Eye (tissue), 1 donor: ENCODE data around the gene PCDH15.

Experiments used
- DNase-seq: peaks from one replicate; pipeline ENCODE4 v3.0.0-alpha.2; 2015

PCDH15 gene

DNA sequence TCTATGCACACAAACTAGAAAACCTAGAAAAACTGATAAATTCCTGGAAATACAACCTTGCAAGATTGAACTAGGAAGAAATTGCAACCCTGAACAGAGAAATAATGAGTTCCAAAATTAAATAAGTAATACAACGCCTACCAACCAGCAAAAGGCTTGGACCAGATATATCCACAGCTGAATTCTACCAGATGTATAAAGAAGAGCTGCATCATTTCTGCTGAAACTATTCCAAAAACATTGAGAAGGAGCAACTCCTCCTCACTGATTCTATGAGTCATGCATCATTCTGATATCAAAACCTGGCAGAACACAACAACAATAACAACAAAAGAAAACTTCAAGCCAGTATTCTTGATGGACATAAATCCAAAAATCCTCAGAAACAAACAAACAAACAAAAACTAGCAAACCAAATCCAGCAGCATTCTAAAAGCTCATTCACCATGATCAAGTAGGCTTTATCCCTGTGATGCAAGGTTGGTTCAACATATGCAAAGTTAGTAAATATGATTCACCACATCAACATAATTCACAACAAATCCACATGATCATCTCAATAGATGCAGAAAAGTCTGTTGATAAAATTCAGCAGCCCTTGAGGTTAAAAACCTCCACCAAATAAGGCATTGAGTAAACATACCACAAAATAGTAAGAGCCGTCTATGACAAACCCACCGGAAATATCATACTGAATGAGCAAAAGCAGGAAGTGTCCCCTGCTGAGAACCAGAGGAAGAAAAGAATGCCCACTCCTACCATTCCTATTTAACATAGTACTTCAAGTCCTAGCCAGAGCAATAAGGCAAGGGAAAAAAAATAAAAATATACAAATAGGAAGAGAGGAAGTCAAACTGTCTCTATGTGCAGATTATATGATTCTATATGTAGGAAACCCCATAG is 98.2 kb downstream of the PCDH15 start:
- DNase-seq, result no peak

DNA sequence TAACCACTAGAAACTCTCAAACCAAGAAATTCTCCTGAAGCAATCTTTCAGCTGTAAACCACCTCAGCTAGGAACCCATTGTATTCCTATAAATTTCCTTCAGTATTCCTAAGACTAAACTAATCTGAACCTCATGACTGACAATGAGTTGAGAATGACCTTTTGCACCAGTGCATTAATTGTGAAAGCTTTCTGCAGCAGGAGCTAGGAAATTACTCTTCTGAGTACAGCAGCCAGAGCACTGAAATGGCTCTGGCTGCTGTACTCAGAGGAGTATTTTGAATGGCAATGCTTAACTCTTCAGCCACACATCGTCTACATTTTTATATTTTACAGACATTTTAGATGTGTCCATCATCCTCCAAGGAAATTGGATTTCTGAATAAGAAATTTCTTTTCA is 109.7 kb downstream of the PCDH15 start:
- DNase-seq, result peak; percentile 9

DNA sequence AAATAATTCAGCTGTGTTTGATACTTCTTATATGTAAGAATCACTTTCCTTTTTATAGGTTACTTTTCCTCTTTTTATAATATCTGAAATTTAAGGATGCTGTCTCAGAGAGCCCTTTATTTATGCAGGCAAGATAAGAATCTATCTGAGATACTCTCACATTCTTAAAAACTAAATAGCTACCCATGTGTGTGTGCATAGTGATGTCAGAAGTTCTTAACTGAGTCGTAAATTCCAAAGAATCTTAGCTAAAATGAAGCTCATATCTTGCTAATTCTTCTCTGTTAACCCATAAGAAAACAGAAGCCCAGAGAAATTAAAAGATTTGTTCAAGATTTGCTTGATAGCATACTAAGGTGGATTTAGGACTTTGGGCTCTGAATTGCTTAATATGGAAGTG is 118.5 kb downstream of the PCDH15 start:
- no peak for DNase-seq

DNA sequence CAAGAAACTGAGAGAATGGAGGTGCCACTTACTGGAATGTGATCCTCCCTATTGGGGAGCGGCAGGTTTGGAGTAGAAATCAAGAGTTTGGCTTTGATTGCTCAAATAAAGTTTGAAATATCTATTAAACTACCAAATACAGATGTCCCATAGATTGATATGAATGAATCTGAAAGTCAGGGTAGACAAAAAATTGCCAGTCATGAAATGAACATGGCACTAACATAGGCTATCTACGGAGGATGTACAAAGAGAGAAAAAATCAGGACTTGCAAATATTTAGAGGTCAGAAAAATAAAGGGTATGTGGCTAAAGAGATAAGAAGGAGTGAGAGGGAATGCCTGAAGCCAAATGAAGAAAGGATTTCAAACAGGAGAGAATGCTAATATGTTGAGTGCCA is 119.9 kb downstream of the PCDH15 start:
- DNase-seq, result no peak

DNA sequence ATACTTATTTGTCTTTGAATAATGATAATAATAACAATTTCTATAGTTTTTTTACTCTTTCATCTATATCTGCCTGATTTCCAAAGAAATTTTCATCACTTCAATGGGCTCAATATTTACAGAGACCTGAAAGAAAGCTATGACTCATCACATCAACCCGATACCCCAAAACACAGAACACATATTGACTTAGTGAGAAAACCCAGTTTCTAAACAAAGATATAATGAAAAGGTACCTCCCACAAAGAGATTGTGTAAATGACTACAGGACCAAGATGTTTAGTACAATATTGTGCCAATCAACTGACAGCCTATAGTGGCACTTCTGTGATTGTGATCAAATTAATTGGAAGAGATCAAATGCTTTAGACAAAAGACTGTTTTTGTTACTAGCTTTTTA is 133.9 kb downstream of the PCDH15 start:
- no peak for DNase-seq

DNA sequence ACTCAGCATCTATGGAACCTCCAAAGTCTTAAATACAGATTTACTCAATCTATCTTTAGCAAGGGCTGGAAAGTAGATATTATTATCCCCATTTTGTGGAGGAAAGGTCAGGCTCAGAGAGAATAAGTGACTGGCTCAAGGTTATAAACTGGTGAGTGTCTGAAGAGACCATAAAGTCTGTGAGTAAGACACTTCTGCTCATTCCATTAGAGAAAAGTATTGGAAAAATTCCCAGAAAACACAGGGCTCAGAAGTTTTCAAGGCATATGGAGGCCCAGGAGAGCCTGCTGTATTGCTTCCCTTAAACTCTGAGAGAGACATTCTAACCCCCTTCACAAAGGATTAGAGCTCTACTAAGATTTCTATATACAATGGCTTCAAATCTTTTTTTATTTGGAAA is 134.8 kb downstream of the PCDH15 start:
- DNase-seq, result no peak

DNA sequence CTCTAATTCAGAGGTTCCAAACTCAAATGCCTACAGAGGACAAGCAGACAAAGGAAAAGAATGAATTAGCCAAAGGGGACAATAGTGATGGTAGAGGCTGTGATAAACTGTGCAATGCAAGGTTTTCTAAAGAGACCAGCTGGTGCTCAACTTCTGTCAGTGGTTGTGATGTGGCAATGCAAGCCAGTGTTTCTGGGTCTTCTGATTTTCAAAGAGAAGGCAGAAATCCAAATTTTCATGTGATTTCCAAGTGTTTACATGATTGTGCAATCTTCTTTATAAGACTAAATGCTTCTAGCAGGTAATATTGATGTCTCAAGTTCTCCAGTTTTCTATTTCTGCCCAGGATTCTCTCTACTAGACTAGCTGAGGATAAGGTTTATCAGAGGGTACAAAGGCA is 135.9 kb downstream of the PCDH15 start:
- DNase-seq, result no peak

DNA sequence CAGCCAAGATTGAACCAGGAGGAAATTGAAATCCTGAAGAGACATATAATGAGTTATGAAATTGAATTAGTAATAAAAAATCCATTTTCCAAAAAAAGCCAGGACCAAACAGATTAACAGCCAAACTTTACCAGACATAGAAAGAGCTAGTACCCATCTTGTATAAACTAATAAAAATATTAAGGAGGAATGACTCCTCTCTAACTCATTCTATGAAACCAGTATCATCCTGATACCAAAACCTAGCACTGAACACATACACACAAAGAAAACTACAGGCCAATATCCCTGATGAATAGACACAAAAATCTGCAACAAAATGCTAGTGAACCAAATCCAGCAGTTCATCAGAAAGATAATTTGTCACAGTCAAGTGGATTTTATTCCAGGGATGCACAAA is 140.6 kb downstream of the PCDH15 start:
- DNase-seq, result no peak

DNA sequence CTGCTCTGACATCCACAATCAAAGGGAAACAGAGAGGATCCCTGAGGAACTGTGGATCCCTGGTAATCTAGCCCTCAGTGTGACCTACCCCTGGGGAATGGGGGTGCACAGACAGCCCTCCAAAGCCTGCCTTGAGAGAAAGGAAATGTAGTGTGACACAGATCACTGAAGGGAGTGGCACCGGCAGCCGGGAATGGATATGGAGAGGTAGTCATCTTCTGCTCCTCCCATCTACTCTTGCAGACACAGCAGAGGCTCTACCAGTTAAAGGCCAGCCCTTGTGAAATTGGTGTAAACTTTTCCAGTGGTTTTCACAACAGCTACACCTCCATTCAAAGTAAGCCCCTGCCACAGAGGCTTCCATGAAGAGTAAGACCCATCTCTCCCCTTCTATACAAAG is 144.4 kb downstream of the PCDH15 start:
- no peak for DNase-seq

DNA sequence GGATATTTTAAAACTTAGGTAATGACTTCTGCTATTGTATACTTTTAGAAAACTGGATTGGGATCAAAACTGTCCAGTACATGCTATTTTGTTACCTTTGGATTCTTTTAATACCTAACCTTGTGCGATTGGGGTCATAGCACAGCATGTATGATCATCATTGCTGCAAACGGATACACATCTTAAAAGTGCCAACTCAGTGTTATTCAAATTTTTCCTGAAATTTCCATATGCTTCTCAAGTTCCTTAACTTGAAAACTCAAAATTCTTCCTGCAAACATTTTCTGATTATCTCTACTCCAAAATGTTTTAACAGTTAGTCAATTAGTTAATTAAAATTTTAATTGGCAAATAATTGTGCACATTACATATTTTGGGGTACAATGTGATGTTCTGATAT is 147.5 kb downstream of the PCDH15 start:
- no peak for DNase-seq

DNA sequence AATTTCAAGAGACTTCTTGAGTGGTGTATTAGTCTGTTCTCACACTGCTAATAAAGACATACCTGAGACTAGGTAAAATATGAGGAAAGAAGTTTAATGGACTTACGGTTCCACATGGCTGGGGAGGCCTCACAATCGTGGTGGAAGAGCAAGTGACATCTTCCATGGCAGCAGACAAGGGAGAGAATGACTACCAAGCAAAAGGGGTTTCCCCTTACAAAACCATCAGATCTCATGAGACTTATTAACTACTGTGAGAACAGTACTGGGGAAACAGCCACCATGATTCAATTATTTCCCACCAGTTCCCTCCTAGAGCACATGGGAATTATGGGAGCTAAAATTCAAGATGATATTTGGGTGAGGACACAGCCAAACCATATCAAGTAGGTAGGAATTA is 150.5 kb downstream of the PCDH15 start:
- no peak for DNase-seq

DNA sequence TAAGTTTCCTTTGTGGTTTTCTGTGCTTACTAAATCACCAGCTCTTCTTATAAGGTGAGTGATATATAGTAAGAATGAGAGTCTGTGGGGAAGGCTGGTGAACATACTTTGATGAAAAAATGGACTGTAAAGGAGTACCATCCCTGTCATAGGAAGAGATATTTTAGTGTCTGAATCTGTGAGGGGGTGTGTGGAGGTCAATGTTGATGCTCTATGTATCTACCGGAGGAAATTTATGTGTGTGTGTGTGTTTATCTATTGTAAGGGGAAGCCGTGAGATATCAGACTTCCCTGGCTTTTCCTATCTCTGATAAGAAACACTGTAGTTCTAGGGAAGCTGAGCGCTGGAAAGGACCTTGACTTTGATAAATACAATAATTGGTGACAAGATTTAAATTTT is 179.0 kb downstream of the PCDH15 start:
- no peak for DNase-seq

DNA sequence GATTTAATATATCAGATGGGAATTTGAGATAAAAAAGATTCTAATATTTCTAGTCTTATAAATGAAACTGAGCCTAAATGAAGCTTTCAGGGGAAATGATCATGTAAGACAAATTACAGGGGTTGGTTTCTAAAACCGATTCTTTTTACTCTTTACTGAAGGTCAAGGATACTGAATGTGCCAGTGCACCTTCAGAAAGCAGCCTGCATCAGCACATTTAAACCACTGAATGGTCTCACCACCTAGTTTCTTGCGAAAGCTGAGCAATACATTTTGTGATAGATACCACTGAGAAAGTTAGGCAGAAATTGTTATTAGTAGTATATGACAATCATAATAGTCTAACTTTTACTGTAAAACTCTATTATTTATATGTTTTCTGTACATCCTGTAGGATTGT is 180.7 kb downstream of the PCDH15 start:
- no peak for DNase-seq

DNA sequence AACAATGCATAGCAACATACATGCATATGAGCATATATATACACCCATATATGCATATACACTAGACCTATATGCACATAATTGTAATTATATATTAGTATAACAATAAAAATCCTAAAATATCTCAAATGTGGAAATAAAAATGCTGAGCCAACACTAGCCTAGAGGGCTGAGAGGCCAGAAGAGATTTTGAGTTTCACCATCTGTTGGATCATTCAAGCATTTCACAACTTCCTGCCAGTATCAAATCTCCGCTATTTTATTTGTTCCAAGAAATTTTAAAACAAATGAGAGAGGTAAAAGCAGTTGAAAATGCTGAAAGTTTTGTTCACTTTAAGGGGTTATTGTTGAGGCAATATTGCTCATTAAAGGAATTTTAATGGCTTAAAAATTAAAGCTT is 187.0 kb downstream of the PCDH15 start:
- DNase-seq, result no peak

DNA sequence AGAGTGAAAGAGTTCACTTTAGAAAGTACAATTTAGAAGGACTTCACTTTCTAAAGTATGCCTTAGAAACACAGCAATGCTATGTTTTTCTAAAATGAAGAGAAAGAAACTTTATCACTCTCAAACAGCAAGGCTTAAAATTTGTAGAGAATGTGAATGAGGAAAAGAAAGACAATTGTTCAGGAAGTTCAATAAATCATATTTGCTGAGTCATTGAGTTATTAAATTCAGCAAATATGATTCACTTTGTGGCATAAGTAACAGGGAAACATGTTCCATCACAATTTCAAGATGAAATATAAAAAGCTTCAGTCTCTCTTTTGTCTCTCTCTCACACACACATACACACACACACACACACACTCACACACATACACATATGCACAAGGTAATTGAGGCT is 187.9 kb downstream of the PCDH15 start:
- no peak for DNase-seq

DNA sequence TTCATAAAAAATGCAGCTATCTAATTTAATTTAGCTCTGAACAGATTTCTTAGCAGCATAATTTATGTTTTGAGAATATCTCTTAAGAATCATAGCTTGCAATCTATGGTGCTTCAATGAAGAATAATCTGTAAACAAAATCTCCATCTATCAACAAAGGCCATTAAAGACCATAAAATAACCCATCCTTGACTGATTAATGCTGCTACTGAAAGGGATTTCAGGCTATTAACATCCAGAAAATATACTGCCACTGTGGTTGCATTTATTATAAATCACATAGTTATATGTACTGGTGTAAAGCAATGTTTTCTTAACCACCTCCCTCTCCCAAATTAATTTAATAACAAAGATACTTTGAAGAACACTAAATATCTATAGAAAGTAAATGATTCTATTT is 191.6 kb downstream of the PCDH15 start:
- DNase-seq, result no peak

DNA sequence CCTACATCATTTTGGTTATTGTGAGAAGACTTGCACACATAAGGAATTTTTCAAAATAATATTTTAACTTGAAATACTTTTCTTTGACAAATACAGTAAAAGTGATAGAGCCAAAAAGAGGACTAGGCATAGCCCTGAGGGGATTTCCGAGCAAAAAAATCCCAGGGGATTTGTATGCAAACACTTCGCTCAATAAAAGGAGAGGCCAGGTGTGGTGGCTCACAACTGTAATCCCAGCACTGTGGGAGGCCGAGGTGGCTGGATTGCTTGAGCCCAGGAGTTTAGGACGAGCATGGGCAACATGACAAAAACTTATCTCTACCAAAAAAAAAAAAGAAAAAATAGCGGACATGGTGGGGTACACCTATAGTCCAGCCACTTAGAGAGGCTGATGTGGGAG is 193.0 kb downstream of the PCDH15 start:
- no peak for DNase-seq

DNA sequence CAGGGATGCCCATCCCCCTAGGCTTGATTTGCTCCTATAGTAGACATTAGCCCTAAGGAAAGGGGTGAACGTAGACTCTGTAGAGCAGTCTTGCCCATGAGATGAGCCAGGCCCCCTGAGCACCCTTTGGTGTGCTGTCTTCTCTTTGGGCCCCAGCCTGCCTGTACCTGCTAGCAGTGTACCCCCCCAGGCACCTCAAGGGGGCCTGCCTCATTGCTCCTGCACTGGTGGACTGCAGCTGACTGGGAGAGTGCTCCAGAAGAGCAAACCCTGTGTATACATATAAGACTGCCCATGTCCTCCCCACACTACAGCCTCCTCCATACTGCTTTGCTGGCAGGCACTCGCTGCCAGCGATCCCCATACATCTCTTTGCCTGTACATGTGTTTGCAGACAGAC is 206.7 kb downstream of the PCDH15 start:
- no peak for DNase-seq

DNA sequence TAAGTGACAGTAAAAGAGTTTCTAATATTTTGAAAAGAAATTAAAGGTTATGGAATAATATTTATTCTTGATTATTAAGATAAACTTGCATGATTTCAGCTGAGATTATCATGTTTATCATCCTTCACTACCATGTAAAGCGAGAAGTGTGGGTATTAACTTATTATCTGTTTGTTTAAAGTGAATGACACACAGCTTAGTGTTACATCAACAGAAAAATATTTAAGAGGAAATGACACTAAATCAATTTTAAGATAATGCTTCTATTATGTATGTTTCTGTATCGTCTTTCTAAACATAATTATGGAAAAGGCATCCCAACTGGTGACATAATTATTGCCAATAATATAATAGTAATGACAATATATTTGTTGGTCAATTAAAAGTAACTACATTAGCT is 213.1 kb downstream of the PCDH15 start:
- DNase-seq, result no peak

DNA sequence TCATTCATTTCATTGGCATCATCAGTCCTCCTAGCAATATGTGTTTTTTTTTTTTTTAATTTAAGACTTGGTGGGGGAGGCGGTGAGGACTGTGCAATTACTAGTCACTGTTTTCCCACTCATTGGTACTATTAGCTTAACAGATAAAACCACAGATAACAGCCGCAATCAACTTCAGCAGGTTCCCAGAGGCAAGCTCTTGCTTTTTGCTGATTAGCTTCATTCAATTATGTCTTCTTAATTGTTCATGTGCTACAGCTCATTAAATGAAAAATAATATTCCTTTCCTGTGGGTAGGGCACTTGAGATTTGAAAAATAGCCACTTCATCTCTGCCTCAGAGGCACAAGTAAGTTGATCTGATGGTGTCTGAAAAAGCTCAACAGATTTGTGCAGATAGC is 215.5 kb downstream of the PCDH15 start:
- no peak for DNase-seq

DNA sequence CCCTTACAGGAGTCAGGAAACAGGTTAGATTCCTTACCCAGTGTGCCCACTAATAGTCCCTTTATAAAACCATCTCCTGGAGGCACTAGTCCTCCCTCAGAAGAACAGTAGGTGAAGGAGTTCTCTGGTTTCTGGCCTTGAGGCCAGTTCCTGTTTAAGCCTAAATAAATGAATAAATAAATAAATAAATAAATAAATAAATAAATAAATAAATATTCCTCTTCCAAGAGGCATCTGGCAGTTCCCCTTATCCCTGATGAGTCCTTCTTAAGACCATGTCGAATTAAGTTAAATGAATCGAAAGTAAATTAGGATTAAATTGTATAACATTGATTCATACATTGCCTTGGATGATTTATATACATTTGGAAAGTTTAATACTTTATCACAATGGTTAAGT is 223.3 kb downstream of the PCDH15 start:
- DNase-seq, result no peak

DNA sequence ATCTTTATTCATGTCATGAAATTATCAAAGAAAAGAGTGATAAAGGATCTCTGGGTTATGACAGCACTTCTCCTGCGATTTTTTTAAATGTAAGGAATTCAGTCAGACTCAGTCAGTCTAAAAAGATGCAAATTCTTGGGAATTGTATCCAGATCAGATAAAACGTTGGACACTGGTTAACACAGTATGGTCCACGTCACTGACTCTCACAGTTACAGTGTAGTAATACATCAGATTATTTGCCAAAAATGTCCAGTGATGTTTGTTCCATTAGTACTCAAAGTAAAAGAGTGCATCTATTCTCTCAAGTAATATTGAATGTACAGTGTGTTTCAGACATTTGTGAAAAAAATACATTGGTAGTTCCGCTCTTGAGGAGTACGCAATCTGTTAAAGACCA is 224.5 kb downstream of the PCDH15 start:
- no peak for DNase-seq

DNA sequence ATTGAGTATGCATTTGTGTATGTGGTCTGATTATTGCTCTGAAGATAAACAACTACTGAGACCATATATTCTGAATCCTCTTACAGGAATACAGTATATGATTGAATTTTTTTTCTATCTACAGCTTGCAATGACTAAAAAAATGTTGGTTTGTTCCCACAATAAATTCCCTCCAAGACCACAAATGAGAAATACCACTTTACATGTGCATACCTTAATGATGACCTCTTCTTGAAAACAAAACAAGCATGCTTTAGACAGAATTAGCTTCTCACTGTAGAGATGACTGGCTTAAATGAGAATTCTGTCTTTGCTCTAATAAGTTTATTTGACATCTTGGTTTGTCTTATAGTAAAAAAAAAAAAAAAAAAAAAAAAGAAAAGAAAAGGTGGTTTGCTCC is 241.5 kb downstream of the PCDH15 start:
- no peak for DNase-seq

DNA sequence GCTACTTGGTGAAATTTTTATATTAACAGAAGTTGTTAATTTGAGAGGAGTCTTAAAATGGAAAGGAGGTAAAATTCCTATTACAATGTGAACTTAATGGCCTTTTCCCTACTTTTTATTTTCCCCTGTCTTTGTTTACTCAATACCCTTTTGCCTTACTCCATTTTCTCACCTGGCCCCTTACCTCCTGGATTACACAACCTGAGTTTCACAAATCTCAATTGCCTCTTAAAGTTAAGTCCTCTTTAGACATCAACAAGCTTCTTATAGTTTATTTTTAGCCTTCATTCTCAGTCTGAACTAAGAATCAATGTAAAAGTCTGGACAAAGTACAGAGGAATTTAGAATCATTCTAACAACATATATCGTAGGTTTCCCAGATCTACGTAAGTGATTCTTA is 247.0 kb downstream of the PCDH15 start:
- no peak for DNase-seq

DNA sequence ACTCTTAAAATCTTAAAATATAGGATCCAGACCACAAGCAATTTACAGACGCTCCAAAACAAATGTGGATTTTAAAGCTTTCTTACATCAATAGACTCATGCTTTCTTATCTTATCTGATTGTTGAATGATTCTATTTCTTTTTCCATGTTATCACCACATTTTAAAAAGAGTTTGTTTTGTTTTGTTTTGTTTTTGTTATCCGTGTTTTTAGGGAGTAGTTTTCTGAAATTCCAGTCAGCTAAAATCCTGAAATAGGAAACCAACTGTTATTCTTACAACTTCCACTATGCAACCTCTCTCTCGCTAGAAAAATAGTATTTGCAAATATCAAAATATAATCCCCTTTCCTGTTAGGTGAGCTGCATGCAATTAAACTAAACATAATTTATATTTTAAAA is 251.0 kb downstream of the PCDH15 start:
- no peak for DNase-seq
